Left colon (tissue), 2 donors: ENCODE measurements around the gene TBC1D7. TPM values are rescaled to one million over a fixed set of nuclear protein-coding genes. Genes with fewer than 3 reads are reported as not detected.

Source experiments
- ATAC-seq: fragments of 200-7000 bp; cut with Tn5 transposase; one replicate; pipeline ENCODE4 v1.9.1; 2020; ENCODE audit warnings: mild to moderate bottlenecking, moderate library complexity
- DNase-seq, 2 donors: peaks; one replicate each; pipeline ENCODE4 v3.0.0-alpha.2; 2020
- intact Hi-C, 2 donors: fragments of 100-400 bp; cut with DNase I in 1 of 2; cut with micrococcal nuclease in 1 of 2; formaldehyde crosslinking; loops; one replicate each; pipeline versions ENCODE4 v1.11.2 to v1.14.0; 2022; cut with DNase I, micrococcal nuclease
- total RNA-seq, 2 donors: library from RNA; stranded (reverse); fragmentation: NEBNext Ultra II Directional; extraction: Animal tissue kit (Norgen Biotek cat#: 25700); gene quantifications; one replicate each; pipeline ENCODE4 v1.2.1, GENCODE V29; 2021
- donor health status: DM: no; HTN: no; CAD: no.
- donor health status: DM: yes; HTN: yes; CAD: no.

TBC1D7 gene
- total RNA-seq, 2 donors from 2014 or later = 20.9 to 22.1 TPM

GRCh38 chr6:13280254-13280653 lies 48.1 kb downstream of the TBC1D7 start:
- intact Hi-C loops = no loop called here
- ATAC-seq = no peak

GRCh38 chr6:13278991-13279390 lies 49.3 kb downstream of the TBC1D7 start:
- ATAC-seq = no peak
- intact Hi-C loops = no loop called here
- no peak for DNase-seq

More at GRCh38 chr6:13280254-13280653, 48.1 kb downstream of the TBC1D7 start:
- no peak for DNase-seq

GRCh38 chr6:13278164-13278563 lies 50.2 kb downstream of the TBC1D7 start:
- ATAC-seq (no peak), DNase-seq (no peak)
- intact Hi-C loops = no loop called here

- no peak for ATAC-seq
- DNase-seq = no peak
- intact Hi-C loops = no loop called here
Observed at GRCh38 chr6:13277231-13277630, 51.1 kb downstream of the TBC1D7 start.

GRCh38 chr6:13275435-13275989 lies 52.8 kb downstream of the TBC1D7 start:
- intact Hi-C loops = no loop called here
- ATAC-seq (no peak), DNase-seq (no peak)

GRCh38 chr6:13274707-13275434 lies 53.5 kb downstream of the TBC1D7 start:
- intact Hi-C loops = no loop called here
- ATAC-seq (no peak), DNase-seq (no peak)

GRCh38 chr6:13273931-13274706 lies 54.2 kb downstream of the TBC1D7 start:
- peak in 1 of 2 donors; percentile 51 for DNase-seq
- intact Hi-C loops = no loop called here
- ATAC-seq = peak; percentile 9

GRCh38 chr6:13273202-13273930 lies 55.0 kb downstream of the TBC1D7 start:
- DNase-seq (no peak), ATAC-seq (no peak)
- intact Hi-C loops = no loop called here

GRCh38 chr6:13272131-13273046 lies 55.9 kb downstream of the TBC1D7 start:
- intact Hi-C loops = no loop called here
- peak; percentile 58 to 59 for DNase-seq
- ATAC-seq = peak; percentile 48

- ATAC-seq = no peak
Observed at GRCh38 chr6:13268913-13269518, 59.3 kb downstream of the TBC1D7 start.

GRCh38 chr6:13267142-13267651 lies 61.1 kb downstream of the TBC1D7 start:
- intact Hi-C loops = no loop called here
- ATAC-seq (no peak), DNase-seq (no peak)

More at GRCh38 chr6:13268913-13269518, 59.3 kb downstream of the TBC1D7 start:
- no peak for DNase-seq
- intact Hi-C loops = no loop called here

GRCh38 chr6:13263669-13264068 lies 64.7 kb downstream of the TBC1D7 start:
- ATAC-seq (no peak), DNase-seq (no peak)
- intact Hi-C loops = no loop called here

GRCh38 chr6:13262302-13263230 lies 65.8 kb downstream of the TBC1D7 start:
- DNase-seq (no peak), ATAC-seq (no peak)
- intact Hi-C loops = no loop called here

GRCh38 chr6:13261464-13261994 lies 66.8 kb downstream of the TBC1D7 start:
- intact Hi-C loops = no loop called here
- peak; percentile 21 for ATAC-seq
- DNase-seq = peak in 1 of 2 donors; percentile 41

- no peak for ATAC-seq
- intact Hi-C loops = no loop called here
- DNase-seq = no peak
Observed at GRCh38 chr6:13260831-13261230, 67.5 kb downstream of the TBC1D7 start.

- DNase-seq (no peak), ATAC-seq (no peak)
- intact Hi-C loops = no loop called here
Observed at GRCh38 chr6:13260101-13260598, 68.2 kb downstream of the TBC1D7 start.
